H1 (cell line): ENCODE measurements around the gene SPAG5. TPM values are rescaled to one million over a fixed set of nuclear protein-coding genes. Genes with fewer than 3 reads are reported as not detected.

Source experiments
- ASH2L ChIP-seq: fragments of 200-600, 300-600 bp; sonication (generic); IDR thresholded peaks from one replicate; pipeline ENCODE4 v1.7.1; 2017; ENCODE audit warnings: low read length
- CHD7 ChIP-seq: fragments of 300-600 bp; sonication (generic); IDR thresholded peaks from 2 replicates; pipeline ENCODE4 v1.7.1; 2012; ENCODE audit warnings: low read length, moderate library complexity, mild to moderate bottlenecking, inconsistent platforms; ENCODE audit not compliant: insufficient replicate concordance
- JUND ChIP-seq: IDR thresholded peaks from 2 replicates; pipeline ENCODE4 v1.6.1; 2011; ENCODE audit warnings: mild to moderate bottlenecking, improper control_type of control experiment, low read length
- NANOG ChIP-seq: IDR thresholded peaks from 2 replicates; pipeline ENCODE4 v1.6.1; 2011; ENCODE audit warnings: low read length, low read depth, mild to moderate bottlenecking, inconsistent platforms; ENCODE audit not compliant: insufficient read depth, poor library complexity, severe bottlenecking
- polyA plus RNA-seq, 7 experiments: library from polyadenylated mRNA; depleted of rRNA in 3 of 7; stranded (reverse) in 5 of 7; unstranded in 2 of 7; fragments of >200 nt in 5 of 7; fragments of 200-250 nt in 2 of 7; gene quantifications; 1 replicate in 5 of 7; 2 replicates in 1 of 7; 4 replicates in 1 of 7; pipeline versions ENCODE4 v1.2.1 to v1.2.3, GENCODE V29; 2011 to 2013; ENCODE audit warnings: missing spikeins in 2 of 7, mixed read lengths in 2 of 7
- total RNA-seq: library from RNA; stranded (reverse); fragmentation: NEBNext Ultra II Directional; extraction: Animal tissue kit (Norgen Biotek cat#: 25700); gene quantifications from 2 replicates; pipeline ENCODE4 v1.2.1, GENCODE V29; 2021

The SPAG5 gene
- total and polyA plus RNA-seq, 2 of the 8 experiments (the other 6 are each of a cell fraction or from before 2014, with no cell fraction given): 57.1 to 129 TPM

- TF ChIP-seq CHD7: no peak
- no peak for TF ChIP-seq JUND
- TF ChIP-seq NANOG: no peak
- TF ChIP-seq ASH2L: no peak
These were observed 17.5 kb upstream of the SPAG5 start (continued) for GRCh38 chr17:28616281-28616680.
